Loucy (cell line): ENCODE measurements around the gene RPTOR.

Experiments used
- EZH2phosphoT487 ChIP-seq: fragments of 200-600 bp; IDR thresholded peaks from 2 replicates; pipeline ENCODE4 v1.6.1; 2018; ENCODE audit warnings: antibody characterized with exemption, mild to moderate bottlenecking, moderate library complexity, borderline replicate concordance
- TF ChIP-seq, protein P1 (sequence below): fragments of 200-600 bp; sonication (generic); conservative IDR thresholded peaks from 2 replicates; pipeline ENCODE4 v1.5.1; 2014; ENCODE audit warnings: mild to moderate bottlenecking, antibody characterized with exemption, low read length

DNA sequence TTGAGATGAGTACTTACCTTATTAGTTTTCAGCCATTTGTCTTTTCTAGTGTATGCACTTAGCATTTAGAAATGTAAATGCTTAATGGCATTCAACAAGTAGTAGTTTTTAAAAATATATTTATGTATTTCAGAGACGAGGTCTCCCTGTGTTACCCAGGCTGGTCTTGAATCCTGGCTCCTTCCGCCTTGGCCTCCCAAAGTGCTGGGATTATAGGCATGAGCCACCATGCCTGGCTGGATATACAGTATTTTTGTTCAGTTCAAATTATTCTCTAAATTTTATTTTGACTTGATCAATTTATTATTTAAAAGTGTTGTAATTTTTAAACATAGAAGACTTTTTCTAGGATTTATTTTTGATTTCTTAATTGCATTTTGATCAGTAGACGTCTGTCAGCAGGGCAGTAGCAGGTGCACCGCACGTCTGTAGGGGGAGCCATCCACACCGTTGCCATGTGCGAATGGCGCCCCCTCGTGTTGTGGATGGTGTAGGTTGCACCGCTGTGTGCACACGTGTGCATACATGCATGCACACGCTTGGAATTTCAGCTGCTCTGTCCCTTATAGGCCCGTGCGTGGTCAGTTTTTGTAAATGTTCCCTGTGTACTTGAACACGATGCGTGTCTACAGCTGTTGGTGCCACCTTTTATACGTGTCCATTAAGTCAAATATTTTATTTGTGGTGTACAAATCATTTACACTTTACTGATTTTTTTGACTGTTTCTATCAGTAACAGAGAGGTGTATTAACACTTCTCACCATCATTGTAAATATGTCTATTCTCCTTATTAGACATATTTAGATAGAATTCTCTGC, 30.6 kb downstream of the RPTOR start:
- TF ChIP-seq, protein P1, sequence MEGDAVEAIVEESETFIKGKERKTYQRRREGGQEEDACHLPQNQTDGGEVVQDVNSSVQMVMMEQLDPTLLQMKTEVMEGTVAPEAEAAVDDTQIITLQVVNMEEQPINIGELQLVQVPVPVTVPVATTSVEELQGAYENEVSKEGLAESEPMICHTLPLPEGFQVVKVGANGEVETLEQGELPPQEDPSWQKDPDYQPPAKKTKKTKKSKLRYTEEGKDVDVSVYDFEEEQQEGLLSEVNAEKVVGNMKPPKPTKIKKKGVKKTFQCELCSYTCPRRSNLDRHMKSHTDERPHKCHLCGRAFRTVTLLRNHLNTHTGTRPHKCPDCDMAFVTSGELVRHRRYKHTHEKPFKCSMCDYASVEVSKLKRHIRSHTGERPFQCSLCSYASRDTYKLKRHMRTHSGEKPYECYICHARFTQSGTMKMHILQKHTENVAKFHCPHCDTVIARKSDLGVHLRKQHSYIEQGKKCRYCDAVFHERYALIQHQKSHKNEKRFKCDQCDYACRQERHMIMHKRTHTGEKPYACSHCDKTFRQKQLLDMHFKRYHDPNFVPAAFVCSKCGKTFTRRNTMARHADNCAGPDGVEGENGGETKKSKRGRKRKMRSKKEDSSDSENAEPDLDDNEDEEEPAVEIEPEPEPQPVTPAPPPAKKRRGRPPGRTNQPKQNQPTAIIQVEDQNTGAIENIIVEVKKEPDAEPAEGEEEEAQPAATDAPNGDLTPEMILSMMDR, result peak; percentile 100
- TF ChIP-seq EZH2phosphoT487, result no peak
